Cerebellar nuclear complex (tissue), 1 donor: Measurements from ENCODE around the gene DUX4.
"Not testable (repeated sequence)": the region's sequence is repeated elsewhere in the genome, so short reads cannot be mapped to it uniquely, and the experiment has no call there.

ENCODE experiments used
- DNase-seq, 2 experiments: peaks; one replicate each; lab custom pipeline; 2025; lab: John Stamatoyannopoulos, UW

The DUX4 gene

GRCh38 chr4:190173428-190173827 is at the start of gene DUX4:
Gene DUX4, plus strand, starts transcription at chr4:190173774. Its CDS starts 0 bp downstream, at chr4:190173774.
- not testable (repeated sequence) for DNase-seq

GRCh38 chr4:190175436-190175835 is 1.9 kb downstream of the DUX4 start:
- not testable (repeated sequence) for DNase-seq

DNA sequence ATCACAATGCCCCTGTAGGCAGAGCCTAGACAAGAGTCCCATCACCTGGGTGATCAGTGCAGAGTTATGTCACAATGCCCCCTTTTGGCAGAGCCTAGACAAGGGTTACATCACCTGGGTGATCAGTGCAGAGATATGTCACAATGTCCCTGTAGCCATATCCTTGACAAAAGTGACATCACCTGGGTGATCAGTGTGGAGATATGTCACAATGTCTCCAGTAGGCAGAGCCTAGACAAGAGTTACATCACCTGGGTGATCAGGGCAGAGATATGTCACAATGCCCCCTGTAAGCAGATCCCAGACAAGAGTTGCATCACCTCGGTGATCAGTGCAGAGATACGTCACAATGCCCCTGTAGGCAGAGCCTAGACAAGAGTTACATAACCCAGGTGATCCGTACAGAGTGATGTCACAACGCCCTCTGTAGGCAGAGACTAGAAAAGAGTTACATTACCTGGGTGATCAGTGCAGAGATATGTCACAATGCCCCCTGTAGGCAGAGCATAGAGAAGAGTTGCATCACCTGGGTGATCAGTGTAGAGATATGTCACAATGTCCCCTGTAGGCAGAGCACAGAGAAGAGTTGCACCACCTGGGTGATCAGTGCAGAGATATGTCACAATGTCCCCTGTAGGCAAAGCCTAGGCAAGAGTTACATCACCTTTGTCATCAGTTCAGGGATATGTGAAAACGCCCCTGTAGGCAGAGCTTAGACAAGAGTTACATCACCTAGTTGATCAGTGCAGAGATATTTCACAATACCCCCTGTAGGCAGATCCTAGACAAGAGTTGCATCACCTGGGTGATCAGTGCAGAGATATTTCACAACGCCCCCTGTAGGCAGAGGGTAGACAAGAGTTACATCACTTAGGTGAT is 4.4 kb downstream of the DUX4 start:
- DNase-seq = not testable (repeated sequence)

- not testable (repeated sequence) for DNase-seq
These were observed 5.0 kb downstream of the DUX4 start for GRCh38 chr4:190178606-190178990.

- DNase-seq = not testable (repeated sequence)
These were observed 5.6 kb downstream of the DUX4 start for GRCh38 chr4:190179030-190179739.

DNA sequence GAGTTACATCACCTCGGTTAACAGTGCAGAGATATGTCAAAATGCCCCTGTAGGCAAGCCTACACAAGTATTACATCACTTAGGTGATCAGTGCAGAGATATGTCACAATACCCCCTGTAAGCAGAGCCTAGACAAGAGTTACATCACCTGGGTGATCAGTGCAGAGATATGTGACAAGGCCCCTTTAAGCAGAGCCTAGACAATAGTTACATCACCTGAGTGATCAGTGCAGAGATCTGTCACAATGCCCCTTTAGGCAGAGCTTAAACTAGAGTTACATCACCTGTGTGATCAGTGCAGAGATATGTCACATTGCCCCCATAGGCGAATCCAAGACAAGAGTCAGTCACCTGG is 6.1 kb downstream of the DUX4 start:
- not testable (repeated sequence) for DNase-seq

DNA sequence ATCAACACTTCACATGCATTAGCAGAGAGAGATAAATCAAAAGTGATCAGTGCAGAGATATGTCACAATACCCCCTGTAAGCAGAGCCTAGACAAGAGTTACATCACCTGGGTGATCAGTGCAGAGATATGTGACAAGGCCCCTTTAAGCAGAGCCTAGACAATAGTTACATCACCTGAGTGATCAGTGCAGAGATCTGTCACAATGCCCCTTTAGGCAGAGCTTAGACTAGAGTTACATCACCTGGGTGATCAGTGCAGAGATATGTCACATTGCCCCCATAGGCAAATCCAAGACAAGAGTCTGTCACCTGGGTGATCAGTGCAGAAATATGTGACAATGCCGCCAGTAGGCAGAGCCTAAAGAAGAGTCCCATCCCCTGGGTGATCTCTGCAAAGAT is 7.4 kb downstream of the DUX4 start:
- not testable (repeated sequence) for DNase-seq

- DNase-seq = not testable (repeated sequence)
These were observed 8.0 kb downstream of the DUX4 start for GRCh38 chr4:190181481-190182100.

DNA sequence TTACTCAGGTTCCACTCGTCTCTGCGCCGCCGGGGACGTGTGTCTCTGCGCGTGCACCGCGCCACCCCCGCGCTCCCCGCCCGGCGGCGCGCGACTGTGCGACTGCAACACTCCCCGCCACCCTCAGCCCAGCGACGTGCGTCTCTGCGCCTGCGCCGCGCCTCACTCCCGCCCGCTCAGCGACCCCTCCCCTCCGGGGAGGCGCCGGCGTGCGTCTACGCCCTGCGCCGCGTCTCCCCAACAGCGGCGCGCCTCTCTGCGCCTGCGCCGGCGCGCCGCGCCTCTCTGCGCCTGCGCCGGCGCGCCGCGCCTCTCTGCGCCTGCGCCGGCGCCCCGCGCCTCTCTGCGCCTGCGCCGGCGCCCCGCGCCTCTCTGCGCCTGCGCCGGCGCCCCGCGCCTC is 29.9 kb downstream of the DUX4 start:
- DNase-seq = not testable (repeated sequence)
